ENCODE results near the gene DIP2C.

DIP2C gene

DNA sequence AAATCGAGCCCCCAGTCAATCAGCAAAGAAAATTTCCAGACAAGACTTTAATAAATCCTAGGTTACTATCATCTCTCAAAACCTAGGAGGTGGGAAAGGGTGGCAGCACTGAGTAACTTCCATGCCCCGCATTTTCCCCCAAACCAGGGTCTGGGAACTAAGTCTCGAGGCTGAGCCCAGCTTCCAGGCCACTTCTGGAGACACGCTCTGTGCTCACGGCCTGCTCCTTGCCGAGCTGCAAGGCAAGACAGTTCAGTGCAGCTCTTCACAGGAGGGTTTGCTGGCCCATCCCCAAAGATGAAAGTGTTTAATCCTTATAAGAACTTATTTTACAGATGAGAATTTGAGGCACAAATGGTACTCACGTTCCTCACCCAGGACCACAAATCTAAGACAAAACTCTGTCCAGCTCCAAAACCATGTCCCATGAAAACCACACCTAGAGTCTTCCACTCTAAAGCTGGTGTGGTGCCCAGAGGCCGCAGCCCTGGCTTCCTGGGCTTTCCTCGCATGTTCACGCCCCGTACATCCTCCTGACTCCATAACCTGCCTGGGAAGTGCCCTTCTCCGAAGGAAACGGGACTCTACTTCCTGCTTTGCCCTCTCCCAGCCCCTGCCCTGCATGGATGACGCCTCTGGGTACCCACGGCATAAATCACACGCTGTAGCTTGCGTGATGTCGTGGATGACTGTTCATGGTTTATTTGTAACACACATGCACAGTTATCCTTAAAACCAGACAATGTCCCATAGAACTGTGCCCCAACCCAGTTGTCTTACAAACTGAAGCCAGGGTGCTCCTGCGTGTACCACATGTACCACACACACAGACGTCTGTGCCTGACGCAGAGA, 201.2 kb downstream of the DIP2C start:
- DNase-seq, result no peak
- no peak overlapping the region for H3K9ac ChIP-seq (ENCODE audit: low read length)
- H3K18ac ChIP-seq (ENCODE audit: low read length), result no peak overlapping the region
- no peak overlapping the region for H3K27ac ChIP-seq (ENCODE audit: low read depth, low read length)
- H3K79me1 ChIP-seq (ENCODE audit: low read length), result no peaks in the 10 kb centered on the region
- WGBS (ENCODE audit: extremely low coverage, insufficient coverage, low lambda C conversion rate), result no CpG with 5 or more reads among the region's 21 CpGs
- H3K27me3 ChIP-seq (ENCODE audit: insufficient read depth, low read length, poor library complexity), result no peaks in the 10 kb centered on the region
- H2BK5ac ChIP-seq (ENCODE audit: low read length), result no peak overlapping the region
- H3K4me3 ChIP-seq (ENCODE audit: low read length), result no peak overlapping the region
- H3K4me1 ChIP-seq (ENCODE audit: control insufficient read depth, low read depth, low read length), result no peaks in the 10 kb centered on the region
- no peak overlapping the region for H4K5ac ChIP-seq (ENCODE audit: low read length)
- no peak overlapping the region for H4K8ac ChIP-seq (ENCODE audit: low read depth, low read length)
- H3K4me2 ChIP-seq (ENCODE audit: low read length), result no peak overlapping the region
- H2BK120ac ChIP-seq (ENCODE audit: low read depth, low read length), result no peak overlapping the region
- H3K79me2 ChIP-seq (ENCODE audit: control insufficient read depth, insufficient read depth, low read length), result no peaks in the 10 kb centered on the region
- no peaks in the 10 kb centered on the region for H3K36me3 ChIP-seq (ENCODE audit: control insufficient read depth, insufficient read depth, low read length)
- H3K56ac ChIP-seq (ENCODE audit: low read length), result no peak overlapping the region
- H3K4ac ChIP-seq (ENCODE audit: low read depth, low read length), result no peak overlapping the region
- H2AK5ac ChIP-seq (ENCODE audit: low read length), result no peak overlapping the region
- H3K23ac ChIP-seq (ENCODE audit: low read length), result no peak overlapping the region
- H2BK15ac ChIP-seq (replicated peaks; ENCODE audit: low read depth), result no peak overlapping the region

DNA sequence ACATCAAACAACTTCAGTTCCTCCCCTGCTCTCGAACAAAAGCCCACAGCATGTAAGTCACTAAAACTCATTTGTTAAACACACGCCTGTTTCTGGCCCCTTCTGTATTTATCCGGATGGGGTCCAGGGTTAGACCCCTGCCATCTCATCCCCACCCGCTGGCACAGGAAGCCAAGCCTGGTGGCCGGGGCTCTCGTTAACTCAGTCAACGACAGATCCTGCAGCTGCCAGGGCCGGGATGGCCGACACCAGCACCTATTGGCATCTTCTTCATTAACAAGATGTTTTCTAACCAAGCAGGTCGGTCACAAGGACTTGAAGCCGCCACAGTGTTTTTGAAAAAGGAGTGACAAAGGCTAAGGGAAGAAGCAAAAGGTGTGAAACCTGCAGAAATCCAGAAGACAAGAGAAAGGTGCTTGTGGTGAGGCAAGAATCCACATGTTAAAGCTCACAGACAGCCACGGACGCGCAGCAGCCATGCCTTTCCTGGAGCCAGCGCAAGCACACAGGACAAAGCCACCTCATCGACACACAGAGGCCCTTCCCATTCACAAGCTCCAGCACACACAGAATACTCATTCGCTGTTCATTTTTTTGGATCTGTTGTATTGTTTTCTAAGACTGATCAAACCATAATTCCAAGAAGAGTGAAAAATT, 202.7 kb downstream of the DIP2C start:
- Histone ChIP-seq H3K18ac (ENCODE audit: low read length) (no peak overlapping the region), H4K8ac (ENCODE audit: low read depth, low read length) (no peak overlapping the region), H3K36me3 (ENCODE audit: control insufficient read depth, insufficient read depth, low read length) (no peaks in the 10 kb centered on the region), H3K23ac (ENCODE audit: low read length) (no peak overlapping the region), H2BK120ac (ENCODE audit: low read depth, low read length) (no peak overlapping the region), H3K56ac (ENCODE audit: low read length) (no peak overlapping the region), H3K4me1 (ENCODE audit: control insufficient read depth, low read depth, low read length) (no peaks in the 10 kb centered on the region), H2BK5ac (ENCODE audit: low read length) (no peak overlapping the region), H3K4me2 (ENCODE audit: low read length) (no peak overlapping the region), H3K79me2 (ENCODE audit: control insufficient read depth, insufficient read depth, low read length) (no peaks in the 10 kb centered on the region), H2BK15ac (replicated peaks; ENCODE audit: low read depth) (no peak overlapping the region), H3K27ac (ENCODE audit: low read depth, low read length) (no peak overlapping the region), H4K5ac (ENCODE audit: low read length) (no peak overlapping the region), H3K27me3 (ENCODE audit: insufficient read depth, low read length, poor library complexity) (no peaks in the 10 kb centered on the region), H3K4ac (ENCODE audit: low read depth, low read length) (no peak overlapping the region), H2AK5ac (ENCODE audit: low read length) (no peak overlapping the region), H3K4me3 (ENCODE audit: low read length) (no peak overlapping the region), H3K79me1 (ENCODE audit: low read length) (no peaks in the 10 kb centered on the region), H3K9ac (ENCODE audit: low read length) (no peak overlapping the region)
- WGBS (ENCODE audit: extremely low coverage, insufficient coverage, low lambda C conversion rate), result no CpG with 5 or more reads among the region's 17 CpGs
- DNase-seq, result no peak

DNA sequence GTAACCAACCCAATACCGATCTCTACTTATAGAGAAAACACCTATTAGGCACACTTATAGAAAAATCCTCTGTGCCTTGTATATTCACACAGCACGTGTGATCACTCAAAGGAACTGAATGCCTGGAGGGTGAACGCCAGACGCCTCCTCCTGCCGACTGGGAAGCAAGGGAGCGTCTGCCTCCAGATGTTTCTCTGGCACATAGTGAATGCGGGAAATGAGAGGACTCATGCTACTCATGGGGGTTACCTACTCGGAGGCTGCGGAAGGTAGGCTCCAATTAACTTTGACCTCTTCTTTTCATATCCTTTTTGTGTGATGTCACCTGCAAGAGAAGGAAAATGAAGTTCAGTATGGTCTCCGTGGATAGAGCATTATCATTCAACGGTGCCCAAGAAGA, 203.3 kb downstream of the DIP2C start:
- H3K4me2 ChIP-seq (ENCODE audit: low read length), result no peak overlapping the region
- no peak overlapping the region for H3K18ac ChIP-seq (ENCODE audit: low read length)
- no peak overlapping the region for H3K27ac ChIP-seq (ENCODE audit: low read depth, low read length)
- no CpG with 5 or more reads among the region's 11 CpGs for WGBS (ENCODE audit: extremely low coverage, insufficient coverage, low lambda C conversion rate)
- H4K5ac ChIP-seq (ENCODE audit: low read length), result no peak overlapping the region
- no peak overlapping the region for H3K23ac ChIP-seq (ENCODE audit: low read length)
- no peak overlapping the region for H3K56ac ChIP-seq (ENCODE audit: low read length)
- H2BK15ac ChIP-seq (replicated peaks; ENCODE audit: low read depth), result no peak overlapping the region
- no peak overlapping the region for H2BK5ac ChIP-seq (ENCODE audit: low read length)
- no peaks in the 10 kb centered on the region for H3K36me3 ChIP-seq (ENCODE audit: control insufficient read depth, insufficient read depth, low read length)
- H3K9ac ChIP-seq (ENCODE audit: low read length), result no peak overlapping the region
- H3K79me1 ChIP-seq (ENCODE audit: low read length), result no peaks in the 10 kb centered on the region
- no peaks in the 10 kb centered on the region for H3K79me2 ChIP-seq (ENCODE audit: control insufficient read depth, insufficient read depth, low read length)
- no peaks in the 10 kb centered on the region for H3K4me1 ChIP-seq (ENCODE audit: control insufficient read depth, low read depth, low read length)
- H3K4ac ChIP-seq (ENCODE audit: low read depth, low read length), result no peak overlapping the region
- H2AK5ac ChIP-seq (ENCODE audit: low read length), result no peak overlapping the region
- no peak overlapping the region for H2BK120ac ChIP-seq (ENCODE audit: low read depth, low read length)
- no peaks in the 10 kb centered on the region for H3K27me3 ChIP-seq (ENCODE audit: insufficient read depth, low read length, poor library complexity)
- no peak overlapping the region for H4K8ac ChIP-seq (ENCODE audit: low read depth, low read length)
- H3K4me3 ChIP-seq (ENCODE audit: low read length), result no peak overlapping the region
- no peak for DNase-seq

DNA sequence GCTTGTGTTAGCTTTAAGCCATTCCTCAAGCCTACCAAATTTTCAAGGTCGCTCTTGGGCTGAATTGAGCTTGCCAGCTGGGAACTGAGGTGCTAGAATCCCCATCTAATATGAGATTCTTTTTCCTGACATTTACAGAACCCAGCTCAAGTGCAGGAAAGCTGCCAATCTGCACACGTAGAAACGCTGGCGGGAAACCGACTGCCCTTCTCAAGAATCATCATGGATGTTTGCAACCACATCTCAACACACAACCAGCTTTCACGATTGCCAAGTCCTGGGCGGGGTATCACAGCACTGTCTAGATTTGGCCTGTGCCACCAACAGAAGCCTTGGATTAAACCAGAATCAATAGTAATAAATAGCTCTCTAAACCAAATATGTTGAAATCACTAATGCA, 203.7 kb downstream of the DIP2C start:
- H4K5ac ChIP-seq (ENCODE audit: low read length), result no peak overlapping the region
- H2BK120ac ChIP-seq (ENCODE audit: low read depth, low read length), result no peak overlapping the region
- H3K4me3 ChIP-seq (ENCODE audit: low read length), result no peak overlapping the region
- no peak overlapping the region for H3K9ac ChIP-seq (ENCODE audit: low read length)
- H3K36me3 ChIP-seq (ENCODE audit: control insufficient read depth, insufficient read depth, low read length), result no peaks in the 10 kb centered on the region
- H2BK15ac ChIP-seq (replicated peaks; ENCODE audit: low read depth), result no peak overlapping the region
- H3K4me1 ChIP-seq (ENCODE audit: control insufficient read depth, low read depth, low read length), result no peaks in the 10 kb centered on the region
- H3K18ac ChIP-seq (ENCODE audit: low read length), result no peak overlapping the region
- H3K4me2 ChIP-seq (ENCODE audit: low read length), result no peak overlapping the region
- no peak overlapping the region for H2AK5ac ChIP-seq (ENCODE audit: low read length)
- WGBS (ENCODE audit: extremely low coverage, insufficient coverage, low lambda C conversion rate), result no CpG with 5 or more reads among the region's 7 CpGs
- H2BK5ac ChIP-seq (ENCODE audit: low read length), result no peak overlapping the region
- H3K27me3 ChIP-seq (ENCODE audit: insufficient read depth, low read length, poor library complexity), result no peaks in the 10 kb centered on the region
- H3K27ac ChIP-seq (ENCODE audit: low read depth, low read length), result no peak overlapping the region
- no peak for DNase-seq
- no peak overlapping the region for H3K23ac ChIP-seq (ENCODE audit: low read length)
- H3K79me2 ChIP-seq (ENCODE audit: control insufficient read depth, insufficient read depth, low read length), result no peaks in the 10 kb centered on the region
- no peak overlapping the region for H3K56ac ChIP-seq (ENCODE audit: low read length)
- H4K8ac ChIP-seq (ENCODE audit: low read depth, low read length), result no peak overlapping the region
- H3K79me1 ChIP-seq (ENCODE audit: low read length), result no peaks in the 10 kb centered on the region
- H3K4ac ChIP-seq (ENCODE audit: low read depth, low read length), result no peak overlapping the region

DNA sequence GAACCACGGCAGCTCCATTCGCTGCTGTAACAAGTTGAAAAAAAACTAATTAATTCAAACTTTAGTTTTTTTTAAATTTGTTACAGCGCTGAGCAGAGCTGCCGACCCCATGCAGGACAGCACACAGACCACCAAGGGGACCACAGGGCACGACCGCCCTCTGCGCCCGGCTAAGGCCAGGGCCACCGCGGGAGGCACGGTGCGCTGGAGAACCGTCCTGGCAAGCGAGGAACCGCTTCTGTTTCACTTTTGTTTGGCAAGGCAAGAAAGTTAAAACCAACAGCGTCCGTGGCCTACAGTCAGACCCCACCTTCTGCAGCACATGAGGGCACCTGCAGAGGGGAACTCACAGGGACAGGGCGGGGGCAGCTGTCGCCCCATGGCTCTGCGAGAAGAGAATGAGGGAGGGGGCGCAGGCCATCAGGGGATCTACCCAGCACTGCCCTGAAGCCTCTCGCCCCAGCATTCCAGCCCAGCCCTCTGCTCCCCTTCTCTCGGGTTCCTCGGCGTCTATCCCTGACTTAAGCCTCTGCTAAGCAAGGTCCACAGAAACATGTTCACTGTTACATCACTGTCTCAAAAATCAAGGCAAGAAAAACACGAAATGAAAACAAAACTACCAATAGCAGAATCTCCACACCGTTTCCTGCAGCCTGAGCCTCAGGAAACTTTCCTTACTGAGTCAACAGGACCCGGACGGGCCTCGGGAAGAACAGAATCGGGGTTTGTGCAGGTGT, 204.4 kb downstream of the DIP2C start:
- Histone ChIP-seq H3K79me2 (ENCODE audit: control insufficient read depth, insufficient read depth, low read length) (no peaks in the 10 kb centered on the region), H3K9ac (ENCODE audit: low read length) (no peak overlapping the region), H4K8ac (ENCODE audit: low read depth, low read length) (no peak overlapping the region), H3K56ac (ENCODE audit: low read length) (no peak overlapping the region), H3K4me3 (ENCODE audit: low read length) (no peak overlapping the region), H2BK15ac (replicated peaks; ENCODE audit: low read depth) (no peak overlapping the region), H3K23ac (ENCODE audit: low read length) (no peak overlapping the region), H3K36me3 (ENCODE audit: control insufficient read depth, insufficient read depth, low read length) (no peaks in the 10 kb centered on the region), H3K79me1 (ENCODE audit: low read length) (no peaks in the 10 kb centered on the region), H2AK5ac (ENCODE audit: low read length) (no peak overlapping the region), H4K5ac (ENCODE audit: low read length) (no peak overlapping the region), H2BK120ac (ENCODE audit: low read depth, low read length) (no peak overlapping the region), H3K27ac (ENCODE audit: low read depth, low read length) (no peak overlapping the region), H2BK5ac (ENCODE audit: low read length) (no peak overlapping the region), H3K27me3 (ENCODE audit: insufficient read depth, low read length, poor library complexity) (no peaks in the 10 kb centered on the region), H3K18ac (ENCODE audit: low read length) (no peak overlapping the region), H3K4ac (ENCODE audit: low read depth, low read length) (no peak overlapping the region), H3K4me2 (ENCODE audit: low read length) (no peak overlapping the region), H3K4me1 (ENCODE audit: control insufficient read depth, low read depth, low read length) (no peaks in the 10 kb centered on the region)
- WGBS (ENCODE audit: extremely low coverage, insufficient coverage, low lambda C conversion rate), result no CpG with 5 or more reads among the region's 31 CpGs
- DNase-seq, result no peak
